Measurements from ENCODE around the gene GALM.

DNA sequence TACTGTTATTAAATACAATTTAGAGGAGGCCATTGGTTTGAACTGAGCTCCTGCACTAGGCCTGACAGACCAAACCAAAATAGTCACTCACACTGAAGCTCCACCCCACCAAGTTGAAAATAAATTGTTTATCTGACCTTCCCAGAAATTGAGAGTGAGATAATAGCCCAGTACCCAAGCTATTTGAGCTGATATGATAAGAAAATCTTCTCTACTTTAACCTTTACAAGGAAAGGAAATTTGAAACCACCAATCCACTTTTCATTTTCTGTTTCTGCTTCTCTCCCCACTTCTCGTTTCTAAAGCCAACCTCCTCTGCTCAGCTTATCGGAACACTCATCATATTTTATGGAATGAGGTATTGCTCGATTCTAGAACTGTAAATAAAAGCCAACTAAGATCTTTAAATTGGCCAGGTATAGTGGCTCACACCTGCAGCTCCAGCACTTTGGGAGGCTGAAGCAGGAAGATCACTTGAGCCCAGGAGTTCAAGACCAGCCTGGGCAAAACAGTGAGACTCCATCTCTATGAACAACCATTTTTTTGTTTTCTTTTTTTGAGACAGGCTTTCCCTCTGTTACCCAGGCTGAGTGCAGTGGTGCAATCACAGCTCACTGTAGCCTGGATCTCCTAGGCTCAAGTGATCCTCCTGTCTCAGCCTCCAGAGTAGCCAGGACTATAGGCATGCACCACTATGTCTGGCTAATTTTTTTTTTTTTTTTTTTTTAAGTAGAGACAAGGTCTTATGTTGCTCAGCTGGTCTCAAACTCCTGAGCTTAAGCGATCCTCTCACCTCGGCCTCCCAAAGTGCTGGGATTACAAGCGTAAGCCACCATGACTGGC, 13.3 kb upstream of the GALM start:
- TF ChIP-seq EP300 (IDR thresholded peaks at IDR 0.05; ENCODE audit: borderline replicate concordance in 1 of 2, control insufficient read depth in 1 of 2, low read depth in 2 of 2, low read length in 2 of 2) (no peak), NR2C2 (IDR thresholded peaks at IDR 0.05; ENCODE audit: borderline replicate concordance, control insufficient read depth, insufficient read length, low read depth) (no peak), TAF1 (IDR thresholded peaks at IDR 0.05; ENCODE audit: borderline replicate concordance, low read depth, low read length) (no peak), RAD21 (IDR thresholded peaks at IDR 0.05; ENCODE audit: insufficient read depth, low read depth, low read length) (no peak), EZH2 (IDR thresholded peaks at IDR 0.05; ENCODE audit: borderline replicate concordance, control insufficient read depth, low read depth, low read length) (no peak), TARDBP (IDR thresholded peaks at IDR 0.05; ENCODE audit: borderline replicate concordance) (no peak), SMAD5 (IDR thresholded peaks at IDR 0.05; ENCODE audit: low read depth) (no peak), CBX3 (IDR thresholded peaks at IDR 0.05; ENCODE audit: borderline replicate concordance, low read depth) (no peak), CBX5 (IDR thresholded peaks at IDR 0.05; ENCODE audit: low read depth) (no peak), JUNB (IDR thresholded peaks at IDR 0.05) (no peak), WRNIP1 (IDR thresholded peaks at IDR 0.05; ENCODE audit: borderline replicate concordance, low read depth, low read length) (no peak), TCF12 (IDR thresholded peaks at IDR 0.05; ENCODE audit: low read depth, low read length) (no peak)
- TF ChIP-seq, protein P1, sequence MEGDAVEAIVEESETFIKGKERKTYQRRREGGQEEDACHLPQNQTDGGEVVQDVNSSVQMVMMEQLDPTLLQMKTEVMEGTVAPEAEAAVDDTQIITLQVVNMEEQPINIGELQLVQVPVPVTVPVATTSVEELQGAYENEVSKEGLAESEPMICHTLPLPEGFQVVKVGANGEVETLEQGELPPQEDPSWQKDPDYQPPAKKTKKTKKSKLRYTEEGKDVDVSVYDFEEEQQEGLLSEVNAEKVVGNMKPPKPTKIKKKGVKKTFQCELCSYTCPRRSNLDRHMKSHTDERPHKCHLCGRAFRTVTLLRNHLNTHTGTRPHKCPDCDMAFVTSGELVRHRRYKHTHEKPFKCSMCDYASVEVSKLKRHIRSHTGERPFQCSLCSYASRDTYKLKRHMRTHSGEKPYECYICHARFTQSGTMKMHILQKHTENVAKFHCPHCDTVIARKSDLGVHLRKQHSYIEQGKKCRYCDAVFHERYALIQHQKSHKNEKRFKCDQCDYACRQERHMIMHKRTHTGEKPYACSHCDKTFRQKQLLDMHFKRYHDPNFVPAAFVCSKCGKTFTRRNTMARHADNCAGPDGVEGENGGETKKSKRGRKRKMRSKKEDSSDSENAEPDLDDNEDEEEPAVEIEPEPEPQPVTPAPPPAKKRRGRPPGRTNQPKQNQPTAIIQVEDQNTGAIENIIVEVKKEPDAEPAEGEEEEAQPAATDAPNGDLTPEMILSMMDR (IDR thresholded peaks at IDR 0.05 in 2 of 3, conservative IDR thresholded peaks at IDR 0.05 in 1 of 3; ENCODE audit: control insufficient read depth in 2 of 3, extremely low read depth in 1 of 3, insufficient read depth in 1 of 3, low read depth in 3 of 3, low read length in 3 of 3) = no peak
